ENCODE data around the gene FUT8.

Gene FUT8

DNA sequence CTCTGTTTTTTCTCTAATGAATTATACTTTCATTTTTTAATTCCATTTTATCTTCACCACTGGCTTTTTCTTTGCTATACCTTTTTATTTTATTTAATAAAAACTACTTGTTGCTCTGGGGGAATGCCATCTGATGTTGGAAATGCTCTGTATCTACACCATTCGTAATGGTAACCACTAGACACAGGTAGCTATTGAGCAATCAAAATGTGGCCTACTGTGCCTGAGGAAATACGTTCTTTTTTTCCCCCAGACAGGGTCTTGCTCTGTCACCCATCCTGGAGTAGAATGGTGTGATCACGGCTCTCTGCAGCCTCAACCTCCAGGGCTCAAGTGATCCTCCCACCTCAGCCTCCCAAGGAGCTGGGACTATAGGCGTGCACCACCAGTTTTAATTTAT, 140.2 kb downstream of the FUT8 start:
- H3K27me3 ChIP-seq (ENCODE audit: insufficient read depth, low read length, poor library complexity), result no peaks in the 10 kb centered on the region
- H3K4me2 ChIP-seq (ENCODE audit: insufficient read depth, low read length), result no peak overlapping the region
- DNase-seq (no peak), ATAC-seq (ENCODE audit: insufficient read depth, low read depth) (no peak)
- peaks cover 87% of the 10 kb centered on the region for H3K79me2 ChIP-seq (ENCODE audit: insufficient read depth, low read length)
- no peak overlapping the region for H3K4me3 ChIP-seq (ENCODE audit: low read depth in 1 of 2, low read length in 2 of 2)
- H3K4me1 ChIP-seq (ENCODE audit: insufficient read depth, low read length), result no peaks in the 10 kb centered on the region
- no peak overlapping the region for H3K9ac ChIP-seq (ENCODE audit: low read depth, low read length)
- TF ChIP-seq CTCF (IDR thresholded peaks at IDR 0.05; ENCODE audit: borderline replicate concordance, extremely low read depth, low read length, poor library complexity, severe bottlenecking) (no peak), EZH2 (IDR thresholded peaks at IDR 0.05; ENCODE audit: borderline replicate concordance, low read depth, low read length, severe bottlenecking) (no peak)
- no peaks in the 10 kb centered on the region for H3K9me3 ChIP-seq (ENCODE audit: insufficient read depth, low read length, severe bottlenecking)
- H2AFZ ChIP-seq (ENCODE audit: low read depth, low read length), result no peak overlapping the region
- H3K36me3 ChIP-seq (ENCODE audit: insufficient read depth, low read length), result no peaks in the 10 kb centered on the region
- H4K20me1 ChIP-seq (ENCODE audit: insufficient read depth, low read length), result peaks cover 12% of the 10 kb centered on the region; the same call in 1 of the 2 replicates
- no peak overlapping the region for H3K27ac ChIP-seq (ENCODE audit: low read length)

GRCh38 chr14:65554837-65555236, 142.3 kb downstream of the FUT8 start:
- peaks cover 85% of the 10 kb centered on the region for H3K79me2 ChIP-seq (ENCODE audit: insufficient read depth, low read length)
- no peak overlapping the region for H3K4me3 ChIP-seq (ENCODE audit: low read depth in 1 of 2, low read length in 2 of 2)
- peaks cover 9% of the 10 kb centered on the region; the same call in 1 of the 2 replicates for H4K20me1 ChIP-seq (ENCODE audit: insufficient read depth, low read length)
- no peaks in the 10 kb centered on the region for H3K4me1 ChIP-seq (ENCODE audit: insufficient read depth, low read length)
- H3K36me3 ChIP-seq (ENCODE audit: insufficient read depth, low read length), result no peaks in the 10 kb centered on the region
- no peak overlapping the region for H3K27ac ChIP-seq (ENCODE audit: low read length)
- H3K9ac ChIP-seq (ENCODE audit: low read depth, low read length), result no peak overlapping the region
- no peak overlapping the region for H3K4me2 ChIP-seq (ENCODE audit: insufficient read depth, low read length)
- no peaks in the 10 kb centered on the region for H3K27me3 ChIP-seq (ENCODE audit: insufficient read depth, low read length, poor library complexity)
- H2AFZ ChIP-seq (ENCODE audit: low read depth, low read length), result no peak overlapping the region
- no peaks in the 10 kb centered on the region for H3K9me3 ChIP-seq (ENCODE audit: insufficient read depth, low read length, severe bottlenecking)
- no peak for TF ChIP-seq EZH2 (IDR thresholded peaks at IDR 0.05; ENCODE audit: borderline replicate concordance, low read depth, low read length, severe bottlenecking)
- TF ChIP-seq CTCF (IDR thresholded peaks at IDR 0.05; ENCODE audit: borderline replicate concordance, extremely low read depth, low read length, poor library complexity, severe bottlenecking), result no peak
- ATAC-seq (ENCODE audit: insufficient read depth, low read depth) (no peak), DNase-seq (no peak)

DNA sequence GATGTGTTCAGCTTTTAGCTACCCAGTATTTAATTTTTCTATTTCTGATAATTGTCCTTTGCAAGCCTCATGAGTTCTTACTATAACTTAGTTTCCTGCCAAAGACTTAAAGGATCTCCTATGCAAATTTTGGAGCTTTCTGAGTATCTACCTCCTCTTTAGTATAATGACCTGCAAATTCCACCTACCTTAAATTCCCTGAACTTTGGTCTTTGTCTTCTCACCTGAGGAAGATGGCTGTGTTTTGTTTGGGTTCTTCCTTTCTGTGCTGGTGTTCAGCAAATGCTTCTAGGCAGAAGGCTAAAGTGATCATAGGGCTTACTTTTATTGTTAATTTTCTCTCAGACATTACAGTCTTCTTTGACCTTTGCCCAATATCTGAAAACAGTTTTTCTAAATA, 142.8 kb downstream of the FUT8 start:
- Histone ChIP-seq H3K79me2 (ENCODE audit: insufficient read depth, low read length) (peaks cover 82% of the 10 kb centered on the region), H4K20me1 (ENCODE audit: insufficient read depth, low read length) (peaks cover 5% of the 10 kb centered on the region; the same call in 1 of the 2 replicates), H2AFZ (ENCODE audit: low read depth, low read length) (no peak overlapping the region), H3K9ac (ENCODE audit: low read depth, low read length) (no peak overlapping the region), H3K27me3 (ENCODE audit: insufficient read depth, low read length, poor library complexity) (no peaks in the 10 kb centered on the region), H3K4me3 (ENCODE audit: low read depth in 1 of 2, low read length in 2 of 2) (no peak overlapping the region), H3K36me3 (ENCODE audit: insufficient read depth, low read length) (no peaks in the 10 kb centered on the region), H3K4me2 (ENCODE audit: insufficient read depth, low read length) (no peak overlapping the region), H3K9me3 (ENCODE audit: insufficient read depth, low read length, severe bottlenecking) (no peaks in the 10 kb centered on the region), H3K4me1 (ENCODE audit: insufficient read depth, low read length) (no peaks in the 10 kb centered on the region), H3K27ac (ENCODE audit: low read length) (no peak overlapping the region)
- ATAC-seq (ENCODE audit: insufficient read depth, low read depth) (no peak), DNase-seq (no peak)
- TF ChIP-seq CTCF (IDR thresholded peaks at IDR 0.05; ENCODE audit: borderline replicate concordance, extremely low read depth, low read length, poor library complexity, severe bottlenecking) (no peak), EZH2 (IDR thresholded peaks at IDR 0.05; ENCODE audit: borderline replicate concordance, low read depth, low read length, severe bottlenecking) (no peak)

DNA sequence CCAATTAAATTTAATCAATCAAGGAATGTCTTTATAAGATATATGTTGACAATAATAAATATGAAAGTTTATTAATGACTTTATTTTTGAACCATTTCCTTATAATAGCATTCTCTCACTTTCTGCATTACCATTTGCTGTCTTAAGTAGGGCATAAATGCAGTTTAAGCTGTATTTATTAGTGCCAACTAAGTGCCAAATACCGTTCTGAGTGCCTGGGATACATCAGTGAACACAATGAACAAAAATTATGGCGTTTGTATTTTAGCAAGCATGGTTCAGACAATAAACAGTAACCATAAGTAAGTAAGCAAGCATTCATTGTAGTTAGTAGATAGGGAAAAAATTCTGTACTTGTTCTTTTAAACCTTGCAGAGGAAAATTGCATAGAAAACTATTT, 145.8 kb downstream of the FUT8 start:
- Histone ChIP-seq H3K9ac (ENCODE audit: low read depth, low read length) (no peak overlapping the region), H3K4me1 (ENCODE audit: insufficient read depth, low read length) (no peaks in the 10 kb centered on the region), H2AFZ (ENCODE audit: low read depth, low read length) (no peak overlapping the region), H3K79me2 (ENCODE audit: insufficient read depth, low read length) (peaks cover 61% of the 10 kb centered on the region), H3K4me2 (ENCODE audit: insufficient read depth, low read length) (no peak overlapping the region), H3K4me3 (ENCODE audit: low read depth in 1 of 2, low read length in 2 of 2) (no peak overlapping the region), H4K20me1 (ENCODE audit: insufficient read depth, low read length) (peaks cover 5% of the 10 kb centered on the region; the same call in 1 of the 2 replicates), H3K9me3 (ENCODE audit: insufficient read depth, low read length, severe bottlenecking) (no peaks in the 10 kb centered on the region), H3K36me3 (ENCODE audit: insufficient read depth, low read length) (peaks cover 22% of the 10 kb centered on the region), H3K27me3 (ENCODE audit: insufficient read depth, low read length, poor library complexity) (no peaks in the 10 kb centered on the region), H3K27ac (ENCODE audit: low read length) (no peak overlapping the region)
- DNase-seq (no peak), ATAC-seq (ENCODE audit: insufficient read depth, low read depth) (no peak)
- no peak for TF ChIP-seq CTCF (IDR thresholded peaks at IDR 0.05; ENCODE audit: borderline replicate concordance, extremely low read depth, low read length, poor library complexity, severe bottlenecking)
- no peak for TF ChIP-seq EZH2 (IDR thresholded peaks at IDR 0.05; ENCODE audit: borderline replicate concordance, low read depth, low read length, severe bottlenecking)

All from DND-41 (cell line).